ENCODE measurements around the gene ENHO. TPM values are rescaled to one million over a fixed set of nuclear protein-coding genes. Genes with fewer than 3 reads are reported as not detected.
A peak's percentile ranks its signal among the peaks of the same experiment; 100 is the strongest.

ENHO gene
- total RNA-seq = 10 to 100 TPM in 3 of 4 donors, 1 to 10 TPM in 1; 2.7 to 22.1 (median 16.3) TPM

- H3K27ac ChIP-seq = peak within 1 kb of the TSS; percentile 30 to 89 (median 74)
- H3K9me3 ChIP-seq = no peaks in the 10 kb centered on the region
- peak; percentile 71 to 73 for DNase-seq (ENCODE audit: low spot score in 2 of 2)
- peaks cover 0 to 22% (median 5%) of the 10 kb centered on the region in 4 donors for H3K4me1 ChIP-seq
- WGBS, 2 donors = 8 to 12% methylated on average over 28 to 44 of the region's 63 CpGs
- no peaks in the 10 kb centered on the region for H3K36me3 ChIP-seq
- TF ChIP-seq EP300 (IDR thresholded peaks at IDR 0.05) (peak in 1 of 2 donors; percentile 72), POLR2A (IDR thresholded peaks at IDR 0.05) (peak in 1 of 2 donors; percentile 46), CTCF (IDR thresholded peaks at IDR 0.05) (peak in 3 of 5 experiments; percentile 13 to 63 (median 20))
- H3K4me3 ChIP-seq = peak within 1 kb of the TSS; percentile 38 to 76 (median 50)
- H3K27me3 ChIP-seq = no peaks in the 10 kb centered on the region
Measured at GRCh38 chr9:34522971-34523797, at the start of gene ENHO. ENHO (minus strand) TSS chr9:34522990; CDS start chr9:34521695, 1,295 bp downstream.

GRCh38 chr9:34572092-34572491 lies 49.3 kb upstream of the ENHO start:
- Histone ChIP-seq H3K27ac (no peak overlapping the region), H3K27me3 (no peaks in the 10 kb centered on the region), H3K4me1 (peaks cover 0 to 68% (median 2%) of the 10 kb centered on the region in 4 donors), H3K9me3 (no peaks in the 10 kb centered on the region), H3K4me3 (no peak overlapping the region), H3K36me3 (peaks cover 0 to 7% (median 0%) of the 10 kb centered on the region in 3 donors)
- TF ChIP-seq POLR2A (IDR thresholded peaks at IDR 0.05) (no peak), EP300 (IDR thresholded peaks at IDR 0.05) (no peak), CTCF (IDR thresholded peaks at IDR 0.05) (no peak)
- no peak for DNase-seq (ENCODE audit: low spot score in 2 of 2)

GRCh38 chr9:34571481-34571810 lies 48.7 kb upstream of the ENHO start:
- Histone ChIP-seq H3K4me3 (no peak overlapping the region), H3K4me1 (peaks cover 0 to 62% (median 2%) of the 10 kb centered on the region in 4 donors), H3K9me3 (no peaks in the 10 kb centered on the region), H3K36me3 (peaks cover 0 to 7% (median 0%) of the 10 kb centered on the region in 3 donors), H3K27ac (peak overlapping the region in 1 of 4 donors; percentile 15), H3K27me3 (no peaks in the 10 kb centered on the region)
- WGBS, 2 donors = 58 to 62% methylated on average over 12 of the region's 12 CpGs
- no peak for DNase-seq (ENCODE audit: low spot score in 2 of 2)
- TF ChIP-seq POLR2A (IDR thresholded peaks at IDR 0.05) (no peak), EP300 (IDR thresholded peaks at IDR 0.05) (no peak), CTCF (IDR thresholded peaks at IDR 0.05) (no peak)

- H3K9me3 ChIP-seq = no peaks in the 10 kb centered on the region
- H3K4me3 ChIP-seq = no peak overlapping the region
- peaks cover 0 to 7% (median 0%) of the 10 kb centered on the region in 3 donors for H3K36me3 ChIP-seq
- TF ChIP-seq POLR2A (IDR thresholded peaks at IDR 0.05) (no peak), EP300 (IDR thresholded peaks at IDR 0.05) (no peak), CTCF (IDR thresholded peaks at IDR 0.05) (no peak)
- 78 to 84% methylated on average over 7 of the region's 7 CpGs for WGBS, 2 donors
- no peak for DNase-seq (ENCODE audit: low spot score in 2 of 2)
- H3K27me3 ChIP-seq = no peaks in the 10 kb centered on the region
- H3K4me1 ChIP-seq = peaks cover 0 to 57% (median 0%) of the 10 kb centered on the region in 4 donors
- peak overlapping the region in 1 of 4 donors; percentile 15 for H3K27ac ChIP-seq
Measured at GRCh38 chr9:34570809-34571480, 48.2 kb upstream of the ENHO start.

GRCh38 chr9:34570376-34570775 lies 47.6 kb upstream of the ENHO start:
- peaks cover 0 to 7% (median 0%) of the 10 kb centered on the region in 3 donors for H3K36me3 ChIP-seq
- H3K27me3 ChIP-seq = no peaks in the 10 kb centered on the region
- no peaks in the 10 kb centered on the region for H3K9me3 ChIP-seq
- peaks cover 0 to 51% (median 0%) of the 10 kb centered on the region in 4 donors for H3K4me1 ChIP-seq
- 64 to 75% methylated on average over 11 of the region's 11 CpGs for WGBS, 2 donors
- no peak overlapping the region for H3K27ac ChIP-seq
- H3K4me3 ChIP-seq = no peak overlapping the region
- no peak for DNase-seq (ENCODE audit: low spot score in 2 of 2)
- TF ChIP-seq CTCF (IDR thresholded peaks at IDR 0.05) (no peak), EP300 (IDR thresholded peaks at IDR 0.05) (no peak), POLR2A (IDR thresholded peaks at IDR 0.05) (no peak)

All from tibial nerve (tissue), 4 donors.